HEK293 (cell line): ENCODE data around the gene HIBCH.

Experiments
- CTCF ChIA-PET: fragments of 350-600 bp; formaldehyde crosslinking; extraction: SDS; loops from one replicate; lab custom pipeline; 2021; ENCODE audit warnings: antibody characterized with exemption; lab: Yijun Ruan, JAX
- POLR2A ChIA-PET: fragments of 300-600 bp; formaldehyde crosslinking; extraction: SDS; loops from one replicate; lab custom pipeline; 2020; ENCODE audit warnings: antibody characterized with exemption, inconsistent platforms; lab: Yijun Ruan, JAX
- H3K27ac ChIP-seq: fragments of 200-500 bp; sonication (Bioruptor generic); 2 replicates; pipeline ENCODE4 v1.5.1; 2014; ENCODE audit warnings: low read depth, low read length, control low read depth, inconsistent platforms; ENCODE audit errors: extremely low read depth
- H3K36me3 ChIP-seq, 2 experiments: fragments of 200-500 bp in 1 of 2; sonication (Bioruptor generic) in 1 of 2; 1 replicate in 1 of 2; 2 replicates in 1 of 2; pipeline ENCODE4 v1.5.1; 2014 to 2017; ENCODE audit warnings: inconsistent platforms in 2 of 2, low read length in 2 of 2; ENCODE audit not compliant: control insufficient read depth in 2 of 2, insufficient read depth in 1 of 2
- H3K4me1 ChIP-seq: fragments of 200-500 bp; sonication (Bioruptor generic); 2 replicates; pipeline ENCODE4 v1.5.1; 2014; ENCODE audit warnings: mild to moderate bottlenecking, low read length, inconsistent platforms; ENCODE audit not compliant: control insufficient read depth, insufficient read depth
- H3K4me3 ChIP-seq: 2 replicates; pipeline ENCODE4 v1.5.1; 2011; ENCODE audit warnings: low read depth, mild to moderate bottlenecking, control low read depth, low read length, moderate library complexity
- H3K9me3 ChIP-seq: fragments of 200-500 bp; sonication (Bioruptor generic); 2 replicates; pipeline ENCODE4 v1.5.1; 2014; ENCODE audit warnings: low read depth, low read length, inconsistent platforms; ENCODE audit not compliant: control insufficient read depth, insufficient read depth
- GLI2 ChIP-seq: fragments of 450-650 bp; formaldehyde crosslinking; IDR thresholded peaks from 2 replicates; pipeline ENCODE4; 2017; ENCODE audit warnings: missing biosample characterization, missing genetic modification characterization, low read depth, borderline replicate concordance
- KLF1 ChIP-seq: fragments of 450-650 bp; formaldehyde crosslinking; IDR thresholded peaks from 2 replicates; pipeline ENCODE4 v1.5.1; 2016; ENCODE audit warnings: missing biosample characterization, missing genetic modification characterization
- KLF9 ChIP-seq: fragments of 450-650 bp; formaldehyde crosslinking; IDR thresholded peaks from 2 replicates; pipeline ENCODE4 v1.5.1; 2016; ENCODE audit warnings: missing biosample characterization, missing genetic modification characterization, low read depth
- SALL2 ChIP-seq: fragments of 450-650 bp; formaldehyde crosslinking; IDR thresholded peaks from 2 replicates; pipeline ENCODE4 v1.5.0; 2017; ENCODE audit warnings: missing biosample characterization, mild to moderate bottlenecking, missing genetic modification characterization, borderline replicate concordance
- TCF7L2 ChIP-seq: IDR thresholded peaks from 2 replicates; pipeline ENCODE4 v1.6.1; 2011; ENCODE audit warnings: low read depth, mild to moderate bottlenecking, inconsistent platforms, low read length, moderate library complexity, borderline replicate concordance
- YY2 ChIP-seq: fragments of 450-650 bp; formaldehyde crosslinking; IDR thresholded peaks from 2 replicates; pipeline ENCODE4 v1.5.1; 2016; ENCODE audit warnings: missing biosample characterization, missing genetic modification characterization
- ZBTB7A ChIP-seq: fragments of 450-650 bp; formaldehyde crosslinking; IDR thresholded peaks from 2 replicates; pipeline ENCODE4 v1.5.1; 2016; ENCODE audit warnings: low read depth, missing biosample characterization, missing genetic modification characterization
- ZFP37 ChIP-seq: fragments of 450-650 bp; formaldehyde crosslinking; IDR thresholded peaks from 2 replicates; pipeline ENCODE4 v1.5.1; 2016; ENCODE audit warnings: missing biosample characterization, missing genetic modification characterization
- ZNF157 ChIP-seq: fragments of 450-650 bp; formaldehyde crosslinking; IDR thresholded peaks from 2 replicates; pipeline ENCODE4 v1.5.1; 2016; ENCODE audit warnings: missing biosample characterization, missing genetic modification characterization
- ZNF202 ChIP-seq: fragments of 450-650 bp; formaldehyde crosslinking; IDR thresholded peaks from 2 replicates; pipeline ENCODE4 v1.5.1; 2016; ENCODE audit warnings: missing biosample characterization, missing genetic modification characterization, borderline replicate concordance
- ZNF48 ChIP-seq: fragments of 450-650 bp; formaldehyde crosslinking; IDR thresholded peaks from 2 replicates; pipeline ENCODE4 v1.5.1; 2016; ENCODE audit warnings: missing biosample characterization, missing genetic modification characterization
- ZNF501 ChIP-seq: fragments of 450-650 bp; formaldehyde crosslinking; IDR thresholded peaks from 2 replicates; pipeline ENCODE4 v1.5.1; 2016; ENCODE audit warnings: missing biosample characterization, missing genetic modification characterization
- ZNF510 ChIP-seq: fragments of 450-650 bp; formaldehyde crosslinking; IDR thresholded peaks from 2 replicates; pipeline ENCODE4 v1.5.1; 2018; ENCODE audit warnings: mild to moderate bottlenecking, missing genetic modification characterization, missing biosample characterization; ENCODE audit not compliant: insufficient replicate concordance
- ZNF530 ChIP-seq: fragments of 450-650 bp; formaldehyde crosslinking; IDR thresholded peaks from 2 replicates; pipeline ENCODE4 v1.5.1; 2016; ENCODE audit warnings: low read depth, missing biosample characterization, missing genetic modification characterization
- ZNF585B ChIP-seq: fragments of 450-650 bp; formaldehyde crosslinking; IDR thresholded peaks from 2 replicates; pipeline ENCODE4 v1.5.1; 2016; ENCODE audit warnings: missing biosample characterization, missing genetic modification characterization
- ZNF621 ChIP-seq: fragments of 450-650 bp; formaldehyde crosslinking; IDR thresholded peaks from 2 replicates; pipeline ENCODE4 v1.5.1; 2017; ENCODE audit warnings: missing biosample characterization, missing genetic modification characterization
- ZNF701 ChIP-seq: fragments of 450-650 bp; formaldehyde crosslinking; IDR thresholded peaks from 2 replicates; pipeline ENCODE4 v1.5.1; 2016; ENCODE audit warnings: missing biosample characterization, missing genetic modification characterization
- ZNF747 ChIP-seq: fragments of 450-650 bp; formaldehyde crosslinking; IDR thresholded peaks from 2 replicates; pipeline ENCODE4 v1.5.1; 2016; ENCODE audit warnings: missing biosample characterization, missing genetic modification characterization
- ZSCAN23 ChIP-seq: fragments of 450-650 bp; formaldehyde crosslinking; IDR thresholded peaks from 2 replicates; pipeline ENCODE4 v1.5.1; 2016; ENCODE audit warnings: missing biosample characterization, missing genetic modification characterization
- TF ChIP-seq, protein P1 (sequence below): fragments of 450-650 bp; formaldehyde crosslinking; IDR thresholded peaks from 2 replicates; pipeline ENCODE4 v1.5.1; 2017; ENCODE audit warnings: missing biosample characterization, missing genetic modification characterization
- TF ChIP-seq, protein P2 (sequence below): fragments of 450-650 bp; formaldehyde crosslinking; conservative IDR thresholded peaks from 2 replicates; pipeline ENCODE4 v1.5.1; 2016; ENCODE audit warnings: low read depth, missing biosample characterization, missing genetic modification characterization
- TF ChIP-seq, protein P3 (sequence below): fragments of 450-650 bp; formaldehyde crosslinking; IDR thresholded peaks from 2 replicates; pipeline ENCODE4 v1.5.1; 2016; ENCODE audit warnings: missing biosample characterization, missing genetic modification characterization, borderline replicate concordance
- TF ChIP-seq, protein P4 (sequence below): fragments of 450-650 bp; formaldehyde crosslinking; IDR thresholded peaks from 2 replicates; pipeline ENCODE4 v1.5.1; 2016; ENCODE audit warnings: missing biosample characterization, missing genetic modification characterization
- TF ChIP-seq, protein P5 (sequence below): fragments of 450-650 bp; formaldehyde crosslinking; IDR thresholded peaks from 2 replicates; pipeline ENCODE4 v1.5.1; 2016; ENCODE audit warnings: missing biosample characterization, missing genetic modification characterization
- TF ChIP-seq, protein P6 (sequence below): fragments of 450-650 bp; formaldehyde crosslinking; IDR thresholded peaks from 2 replicates; pipeline ENCODE4 v1.5.1; 2016; ENCODE audit warnings: missing biosample characterization, missing genetic modification characterization
- TF ChIP-seq, protein P7 (sequence below): fragments of 450-650 bp; formaldehyde crosslinking; IDR thresholded peaks from 2 replicates; pipeline ENCODE4 v1.5.1; 2016; ENCODE audit warnings: missing biosample characterization, missing genetic modification characterization

The HIBCH gene

DNA sequence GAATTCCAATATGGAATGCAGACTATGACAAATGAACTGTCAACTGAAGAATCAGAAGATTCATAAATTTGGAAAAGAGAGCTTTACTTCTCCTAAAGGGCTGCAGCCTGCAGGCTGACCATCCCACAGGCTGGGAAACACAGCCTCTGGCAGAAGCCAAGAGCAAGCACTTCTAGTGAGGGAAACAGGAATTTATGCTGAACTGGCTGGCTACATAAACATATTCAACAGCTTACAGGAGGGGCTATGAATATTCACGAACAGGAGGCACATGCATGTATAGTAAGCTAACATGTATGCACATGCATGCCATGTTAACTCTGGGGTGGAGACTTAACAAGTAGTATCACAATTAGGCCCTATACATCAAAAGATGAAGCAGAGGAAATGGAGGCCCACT is 17.6 kb downstream of the HIBCH start:
- peaks cover 0 to 25% of the 10 kb centered on the region in 2 experiments; a peak in 1 of 3 replicates for H3K36me3 ChIP-seq
- H3K4me1 ChIP-seq: no peaks in the 10 kb centered on the region
- TF ChIP-seq ZNF510 (tag by site-specific recombination) (no peak), ZSCAN23 (tag by site-specific recombination) (no peak), ZNF530 (tag by site-specific recombination) (no peak), ZNF157 (no peak), ZNF701 (tag by site-specific recombination) (no peak), KLF9 (tag by site-specific recombination) (no peak), ZBTB7A (tag by site-specific recombination) (no peak), GLI2 (no peak), ZNF501 (no peak), SALL2 (tag by site-specific recombination) (no peak), ZFP37 (tag by site-specific recombination) (no peak), TCF7L2 (no peak), ZNF621 (tag by site-specific recombination) (no peak), ZNF48 (tag by site-specific recombination) (no peak)
- TF ChIP-seq, protein P1, sequence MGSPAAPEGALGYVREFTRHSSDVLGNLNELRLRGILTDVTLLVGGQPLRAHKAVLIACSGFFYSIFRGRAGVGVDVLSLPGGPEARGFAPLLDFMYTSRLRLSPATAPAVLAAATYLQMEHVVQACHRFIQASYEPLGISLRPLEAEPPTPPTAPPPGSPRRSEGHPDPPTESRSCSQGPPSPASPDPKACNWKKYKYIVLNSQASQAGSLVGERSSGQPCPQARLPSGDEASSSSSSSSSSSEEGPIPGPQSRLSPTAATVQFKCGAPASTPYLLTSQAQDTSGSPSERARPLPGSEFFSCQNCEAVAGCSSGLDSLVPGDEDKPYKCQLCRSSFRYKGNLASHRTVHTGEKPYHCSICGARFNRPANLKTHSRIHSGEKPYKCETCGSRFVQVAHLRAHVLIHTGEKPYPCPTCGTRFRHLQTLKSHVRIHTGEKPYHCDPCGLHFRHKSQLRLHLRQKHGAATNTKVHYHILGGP (tag by site-specific recombination): no peak
- TF ChIP-seq, protein P2, sequence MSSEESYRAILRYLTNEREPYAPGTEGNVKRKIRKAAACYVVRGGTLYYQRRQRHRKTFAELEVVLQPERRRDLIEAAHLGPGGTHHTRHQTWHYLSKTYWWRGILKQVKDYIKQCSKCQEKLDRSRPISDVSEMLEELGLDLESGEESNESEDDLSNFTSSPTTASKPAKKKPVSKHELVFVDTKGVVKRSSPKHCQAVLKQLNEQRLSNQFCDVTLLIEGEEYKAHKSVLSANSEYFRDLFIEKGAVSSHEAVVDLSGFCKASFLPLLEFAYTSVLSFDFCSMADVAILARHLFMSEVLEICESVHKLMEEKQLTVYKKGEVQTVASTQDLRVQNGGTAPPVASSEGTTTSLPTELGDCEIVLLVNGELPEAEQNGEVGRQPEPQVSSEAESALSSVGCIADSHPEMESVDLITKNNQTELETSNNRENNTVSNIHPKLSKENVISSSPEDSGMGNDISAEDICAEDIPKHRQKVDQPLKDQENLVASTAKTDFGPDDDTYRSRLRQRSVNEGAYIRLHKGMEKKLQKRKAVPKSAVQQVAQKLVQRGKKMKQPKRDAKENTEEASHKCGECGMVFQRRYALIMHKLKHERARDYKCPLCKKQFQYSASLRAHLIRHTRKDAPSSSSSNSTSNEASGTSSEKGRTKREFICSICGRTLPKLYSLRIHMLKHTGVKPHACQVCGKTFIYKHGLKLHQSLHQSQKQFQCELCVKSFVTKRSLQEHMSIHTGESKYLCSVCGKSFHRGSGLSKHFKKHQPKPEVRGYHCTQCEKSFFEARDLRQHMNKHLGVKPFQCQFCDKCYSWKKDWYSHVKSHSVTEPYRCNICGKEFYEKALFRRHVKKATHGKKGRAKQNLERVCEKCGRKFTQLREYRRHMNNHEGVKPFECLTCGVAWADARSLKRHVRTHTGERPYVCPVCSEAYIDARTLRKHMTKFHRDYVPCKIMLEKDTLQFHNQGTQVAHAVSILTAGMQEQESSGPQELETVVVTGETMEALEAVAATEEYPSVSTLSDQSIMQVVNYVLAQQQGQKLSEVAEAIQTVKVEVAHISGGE: no peak
- TF ChIP-seq, protein P3, sequence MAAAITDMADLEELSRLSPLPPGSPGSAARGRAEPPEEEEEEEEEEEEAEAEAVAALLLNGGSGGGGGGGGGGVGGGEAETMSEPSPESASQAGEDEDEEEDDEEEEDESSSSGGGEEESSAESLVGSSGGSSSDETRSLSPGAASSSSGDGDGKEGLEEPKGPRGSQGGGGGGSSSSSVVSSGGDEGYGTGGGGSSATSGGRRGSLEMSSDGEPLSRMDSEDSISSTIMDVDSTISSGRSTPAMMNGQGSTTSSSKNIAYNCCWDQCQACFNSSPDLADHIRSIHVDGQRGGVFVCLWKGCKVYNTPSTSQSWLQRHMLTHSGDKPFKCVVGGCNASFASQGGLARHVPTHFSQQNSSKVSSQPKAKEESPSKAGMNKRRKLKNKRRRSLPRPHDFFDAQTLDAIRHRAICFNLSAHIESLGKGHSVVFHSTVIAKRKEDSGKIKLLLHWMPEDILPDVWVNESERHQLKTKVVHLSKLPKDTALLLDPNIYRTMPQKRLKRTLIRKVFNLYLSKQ (tag by site-specific recombination): no peak
- TF ChIP-seq, protein P4, sequence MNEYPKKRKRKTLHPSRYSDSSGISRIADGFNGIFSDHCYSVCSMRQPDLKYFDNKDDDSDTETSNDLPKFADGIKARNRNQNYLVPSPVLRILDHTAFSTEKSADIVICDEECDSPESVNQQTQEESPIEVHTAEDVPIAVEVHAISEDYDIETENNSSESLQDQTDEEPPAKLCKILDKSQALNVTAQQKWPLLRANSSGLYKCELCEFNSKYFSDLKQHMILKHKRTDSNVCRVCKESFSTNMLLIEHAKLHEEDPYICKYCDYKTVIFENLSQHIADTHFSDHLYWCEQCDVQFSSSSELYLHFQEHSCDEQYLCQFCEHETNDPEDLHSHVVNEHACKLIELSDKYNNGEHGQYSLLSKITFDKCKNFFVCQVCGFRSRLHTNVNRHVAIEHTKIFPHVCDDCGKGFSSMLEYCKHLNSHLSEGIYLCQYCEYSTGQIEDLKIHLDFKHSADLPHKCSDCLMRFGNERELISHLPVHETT (tag by site-specific recombination): no peak
- POLR2A ChIA-PET: no interaction called here
- no peaks in the 10 kb centered on the region for H3K9me3 ChIP-seq
- CTCF ChIA-PET: interaction anchor here (1.5 kb wide), 1 partner anchor 18 kb away, joined by 5 read pairs; the partner anchor contains the start of gene HIBCH
- no peak overlapping the region for H3K27ac ChIP-seq
- H3K4me3 ChIP-seq: no peak overlapping the region

DNA sequence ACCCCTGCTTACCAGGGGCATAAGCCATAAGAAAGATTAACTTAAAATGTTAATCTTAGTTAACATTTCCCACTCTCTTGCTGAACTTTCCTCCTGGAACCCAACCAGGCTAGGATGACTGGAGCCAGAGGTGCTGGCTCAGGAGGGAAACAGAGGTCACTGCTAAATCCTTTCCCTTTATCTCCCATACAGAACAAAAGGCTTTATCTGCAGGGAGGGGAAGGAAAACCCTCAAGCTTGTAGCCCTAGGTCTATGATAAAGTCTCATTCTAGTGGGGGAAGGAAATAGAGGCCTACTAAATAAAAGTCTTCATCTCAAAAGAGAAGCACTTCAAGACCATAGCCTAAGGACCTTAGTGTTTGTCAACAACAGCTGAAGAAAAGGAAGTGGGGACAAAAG is 18.6 kb downstream of the HIBCH start:
- H3K27ac ChIP-seq: no peak overlapping the region
- CTCF ChIA-PET: interaction anchor here (0.9 to 1.4 kb wide), 2 partner anchors 13 to 447 kb away, joined by 3 to 5 read pairs; no protein-coding TSS in a partner anchor
- H3K4me1 ChIP-seq: no peaks in the 10 kb centered on the region
- H3K9me3 ChIP-seq: no peaks in the 10 kb centered on the region
- no peak overlapping the region for H3K4me3 ChIP-seq
- TF ChIP-seq ZNF747 (tag by site-specific recombination): no peak
- TF ChIP-seq, protein P5, sequence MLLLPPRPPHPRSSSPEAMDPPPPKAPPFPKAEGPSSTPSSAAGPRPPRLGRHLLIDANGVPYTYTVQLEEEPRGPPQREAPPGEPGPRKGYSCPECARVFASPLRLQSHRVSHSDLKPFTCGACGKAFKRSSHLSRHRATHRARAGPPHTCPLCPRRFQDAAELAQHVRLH (tag by site-specific recombination): no peak
- TF ChIP-seq YY2: no peak
- no peak for TF ChIP-seq KLF1 (tag by site-specific recombination)
- TF ChIP-seq, protein P6, sequence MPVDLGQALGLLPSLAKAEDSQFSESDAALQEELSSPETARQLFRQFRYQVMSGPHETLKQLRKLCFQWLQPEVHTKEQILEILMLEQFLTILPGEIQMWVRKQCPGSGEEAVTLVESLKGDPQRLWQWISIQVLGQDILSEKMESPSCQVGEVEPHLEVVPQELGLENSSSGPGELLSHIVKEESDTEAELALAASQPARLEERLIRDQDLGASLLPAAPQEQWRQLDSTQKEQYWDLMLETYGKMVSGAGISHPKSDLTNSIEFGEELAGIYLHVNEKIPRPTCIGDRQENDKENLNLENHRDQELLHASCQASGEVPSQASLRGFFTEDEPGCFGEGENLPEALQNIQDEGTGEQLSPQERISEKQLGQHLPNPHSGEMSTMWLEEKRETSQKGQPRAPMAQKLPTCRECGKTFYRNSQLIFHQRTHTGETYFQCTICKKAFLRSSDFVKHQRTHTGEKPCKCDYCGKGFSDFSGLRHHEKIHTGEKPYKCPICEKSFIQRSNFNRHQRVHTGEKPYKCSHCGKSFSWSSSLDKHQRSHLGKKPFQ (tag by site-specific recombination): no peak
- TF ChIP-seq ZNF202: no peak
- TF ChIP-seq, protein P7, sequence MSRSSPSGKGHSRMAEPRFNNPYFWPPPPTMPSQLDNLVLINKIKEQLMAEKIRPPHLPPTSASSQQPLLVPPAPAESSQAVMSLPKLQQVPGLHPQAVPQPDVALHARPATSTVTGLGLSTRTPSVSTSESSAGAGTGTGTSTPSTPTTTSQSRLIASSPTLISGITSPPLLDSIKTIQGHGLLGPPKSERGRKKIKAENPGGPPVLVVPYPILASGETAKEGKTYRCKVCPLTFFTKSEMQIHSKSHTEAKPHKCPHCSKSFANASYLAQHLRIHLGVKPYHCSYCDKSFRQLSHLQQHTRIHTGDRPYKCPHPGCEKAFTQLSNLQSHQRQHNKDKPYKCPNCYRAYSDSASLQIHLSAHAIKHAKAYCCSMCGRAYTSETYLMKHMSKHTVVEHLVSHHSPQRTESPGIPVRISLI (tag by site-specific recombination): no peak
- TF ChIP-seq ZNF585B (tag by site-specific recombination): no peak
- TF ChIP-seq, all 188 proteins: peak for 0
- POLR2A ChIA-PET: interaction anchor here (0.6 kb wide), 1 partner anchor 616 kb away, joined by 3 read pairs; no protein-coding TSS in a partner anchor
- H3K36me3 ChIP-seq: peaks cover 0 to 30% of the 10 kb centered on the region in 2 experiments; a peak in 2 of 3 replicates
